NCI-H460 (cell line): ENCODE results near the gene RIPPLY2. TPM values are rescaled to one million over a fixed set of nuclear protein-coding genes. Genes with fewer than 3 reads are reported as not detected.
"Not testable (repeated sequence)": the region's sequence is repeated elsewhere in the genome, so short reads cannot be mapped to it uniquely, and the experiment has no call there.

Source experiments
- DNase-seq: peaks from one replicate; pipeline ENCODE4 v3.0.0-alpha.2; 2016; ENCODE audit warnings: low read depth; ENCODE audit errors: extremely low read depth
- polyA plus RNA-seq: library from polyadenylated mRNA; depleted of rRNA; stranded (reverse); fragments of >200 nt; gene quantifications from 2 replicates; pipeline ENCODE4 v1.2.3, GENCODE V29; 2014; cell fraction: nucleus; rRNA removed
- total RNA-seq: library from RNA; depleted of rRNA; stranded (reverse); fragments of >200 nt; shearing (Covaris generic); gene quantifications from 2 replicates; pipeline ENCODE4 v1.2.3, GENCODE V29; 2014; rRNA removed

Gene RIPPLY2, protein sequence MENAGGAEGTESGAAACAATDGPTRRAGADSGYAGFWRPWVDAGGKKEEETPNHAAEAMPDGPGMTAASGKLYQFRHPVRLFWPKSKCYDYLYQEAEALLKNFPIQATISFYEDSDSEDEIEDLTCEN
- not detected in 2 replicates for total RNA-seq
- polyA plus RNA-seq: not detected in 2 replicates

- DNase-seq: no peak
Observed at GRCh38 chr6:83853178-83854000, at the start of gene RIPPLY2. Gene RIPPLY2, plus strand, starts transcription at chr6:83853360. Its CDS starts 57 bp downstream, at chr6:83853417.

- DNase-seq: not testable (repeated sequence)
Observed at GRCh38 chr6:83803492-83803891, 49.7 kb upstream of the RIPPLY2 start.

DNA sequence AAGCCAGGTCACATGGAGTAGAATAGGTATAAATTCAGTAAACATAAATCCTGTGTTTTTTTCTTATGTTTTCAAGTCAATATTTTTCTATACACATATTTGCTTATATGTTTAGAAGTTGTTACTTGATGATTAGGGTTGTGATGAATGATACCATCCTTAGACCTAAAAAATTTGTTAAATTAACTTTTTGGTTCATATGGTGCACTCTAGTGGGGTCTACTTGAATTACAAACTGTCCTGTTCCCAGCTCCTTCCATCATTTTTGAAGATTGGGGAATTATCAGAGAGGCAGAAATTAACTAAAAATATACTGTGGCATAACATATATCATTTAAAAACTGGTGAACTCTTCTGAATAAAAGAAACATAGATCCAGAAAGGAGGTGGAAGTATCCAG, 48.3 kb upstream of the RIPPLY2 start:
- DNase-seq: no peak

GRCh38 chr6:83808005-83808404, 45.2 kb upstream of the RIPPLY2 start:
- DNase-seq: no peak

DNA sequence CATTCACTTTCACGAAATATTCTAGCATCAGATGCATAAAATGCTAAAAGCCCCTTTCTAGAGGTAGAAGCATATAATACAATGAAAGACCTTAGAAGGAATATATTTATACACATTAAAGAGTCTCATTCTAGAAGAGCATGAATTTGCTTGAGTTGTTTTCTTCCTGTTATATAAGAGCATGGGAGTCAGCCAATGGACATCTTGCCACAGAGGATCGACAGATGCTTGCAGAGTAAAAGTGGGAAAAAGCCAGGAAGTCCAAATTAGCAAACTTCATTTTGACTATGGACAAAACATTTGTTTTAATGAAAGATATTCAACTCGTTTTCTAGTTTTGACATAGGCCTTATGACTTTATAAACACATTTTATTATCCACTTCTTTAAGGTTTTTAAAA, 44.2 kb upstream of the RIPPLY2 start:
- no peak for DNase-seq

- DNase-seq: no peak
Observed at GRCh38 chr6:83812595-83812994, 40.6 kb upstream of the RIPPLY2 start.

GRCh38 chr6:83815631-83816272, 37.4 kb upstream of the RIPPLY2 start:
- peak; percentile 53 for DNase-seq

- no peak for DNase-seq
Observed at GRCh38 chr6:83822629-83823169, 30.5 kb upstream of the RIPPLY2 start.

DNA sequence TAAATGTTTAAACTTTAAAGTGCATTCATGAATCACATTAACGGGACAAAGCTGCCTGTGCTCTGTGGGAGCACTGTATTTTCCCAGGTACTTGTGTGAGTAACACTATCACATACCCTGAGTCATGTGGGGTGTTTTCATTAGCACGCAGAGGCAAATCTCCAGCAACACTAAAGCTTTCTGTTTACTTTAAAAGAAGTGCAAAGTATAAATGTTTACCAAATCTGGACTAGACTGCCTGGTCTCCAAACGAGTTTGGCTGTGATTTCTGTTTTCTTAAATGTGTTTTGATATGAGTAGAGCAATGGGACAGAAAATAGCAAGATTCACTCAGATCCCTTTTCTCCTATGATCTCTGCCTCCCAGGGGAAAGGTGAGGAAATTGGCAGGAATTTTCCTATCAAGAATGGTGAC, 28.8 kb upstream of the RIPPLY2 start:
- DNase-seq: peak; percentile 38

- no peak for DNase-seq
Observed at GRCh38 chr6:83824831-83825230, 28.3 kb upstream of the RIPPLY2 start.

GRCh38 chr6:83827050-83827449, 26.1 kb upstream of the RIPPLY2 start:
- no peak for DNase-seq

DNA sequence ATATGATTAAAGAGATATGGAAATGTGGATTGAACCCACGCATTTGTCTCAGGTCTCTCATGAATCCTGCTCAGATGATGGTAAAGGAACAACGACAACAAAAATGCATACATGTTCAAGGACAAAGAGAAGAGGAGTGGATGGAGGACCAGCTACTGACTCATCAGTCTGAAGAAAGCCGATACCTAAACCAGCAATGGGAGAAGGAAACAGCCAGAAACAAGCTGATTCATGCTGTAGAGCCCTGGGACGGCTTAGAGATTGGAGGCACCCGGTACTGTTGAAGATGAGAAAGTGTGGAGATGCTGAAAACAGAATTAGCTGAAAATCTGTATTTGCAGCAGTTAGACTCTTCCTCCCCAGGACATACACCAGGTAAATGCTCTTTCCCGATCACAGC, 14.4 kb upstream of the RIPPLY2 start:
- no peak for DNase-seq

GRCh38 chr6:83844170-83844569, 9.0 kb upstream of the RIPPLY2 start:
- DNase-seq: no peak

GRCh38 chr6:83846291-83846690, 6.9 kb upstream of the RIPPLY2 start:
- no peak for DNase-seq

- DNase-seq: no peak
Observed at GRCh38 chr6:83847179-83847578, 6.0 kb upstream of the RIPPLY2 start.

DNA sequence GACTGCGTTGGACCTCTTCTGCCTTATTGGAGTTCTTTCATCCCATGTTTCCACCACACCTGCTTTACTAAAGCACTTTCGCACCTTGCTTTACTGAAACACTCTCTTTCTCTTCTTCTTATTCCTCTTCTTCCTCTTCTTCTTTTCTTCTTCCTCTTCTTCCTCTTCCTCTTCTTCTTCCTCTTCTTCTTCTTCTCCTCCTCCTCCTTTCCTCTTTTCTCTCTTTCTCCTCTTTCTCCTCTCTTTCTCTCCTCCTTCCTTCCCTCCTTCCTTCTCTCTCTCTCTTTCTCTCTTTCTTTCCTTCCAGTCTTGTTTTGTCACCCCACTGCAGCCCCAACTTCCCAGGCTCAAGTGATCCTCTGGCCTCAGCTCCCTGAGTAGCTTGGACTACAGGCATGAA, 4.0 kb upstream of the RIPPLY2 start:
- DNase-seq: no peak

DNA sequence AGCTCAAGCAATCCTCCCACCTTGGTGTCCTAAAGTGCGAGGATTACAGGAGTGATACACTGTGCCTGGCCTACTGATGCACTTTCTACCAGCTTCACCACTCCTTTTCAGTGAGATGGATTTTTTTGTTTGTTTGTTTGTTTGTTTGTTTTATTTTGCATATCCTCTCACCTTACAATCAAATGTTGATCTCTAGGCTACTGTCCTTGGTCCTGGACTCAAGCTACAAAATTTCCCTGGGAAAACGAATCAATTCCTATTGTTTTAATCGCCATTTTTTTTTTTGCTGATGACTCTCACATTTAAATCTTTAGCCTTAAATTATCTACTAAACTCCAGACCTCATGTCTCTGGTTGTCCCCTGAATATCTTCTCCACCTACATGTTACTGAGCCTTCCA, 3.5 kb upstream of the RIPPLY2 start:
- no peak for DNase-seq

GRCh38 chr6:83852528-83853177, 507 bp upstream of the RIPPLY2 start:
- no peak for DNase-seq

DNA sequence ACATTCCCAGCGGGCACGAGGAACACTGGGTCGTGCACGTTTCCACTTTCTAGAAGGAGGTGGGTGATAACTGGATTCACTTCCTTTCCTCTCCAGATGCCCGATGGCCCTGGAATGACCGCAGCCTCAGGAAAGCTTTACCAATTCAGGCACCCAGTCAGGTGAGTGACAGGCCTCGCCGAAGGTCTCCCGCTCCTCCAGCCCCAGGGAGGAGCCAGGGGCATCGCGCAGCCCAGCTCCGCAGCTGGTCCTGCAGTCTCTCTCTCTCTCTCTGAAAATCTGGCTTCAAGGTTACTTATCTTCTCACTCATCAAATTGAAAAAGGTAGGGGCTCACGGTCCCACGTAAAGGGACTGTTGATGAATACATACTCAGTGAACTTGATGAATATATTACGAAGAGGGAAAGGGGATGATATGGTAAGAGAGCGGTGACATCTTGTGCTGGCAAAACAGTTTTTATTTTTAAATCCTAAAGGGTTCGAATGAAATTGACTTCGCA, 891 bp downstream of the RIPPLY2 start:
- no peak for DNase-seq

GRCh38 chr6:83854766-83855165, 1.6 kb downstream of the RIPPLY2 start:
- no peak for DNase-seq
